ACC112 (cell line): ENCODE results near the gene PPP1R3C.
A peak's percentile ranks its signal among the peaks of the same experiment; 100 is the strongest.

ENCODE experiments used
- H2AFZ ChIP-seq: fragments of 200-600 bp; sonication (generic); one replicate; pipeline ENCODE4 v1.6.0; 2017; ENCODE audit warnings: antibody characterized with exemption, low read length; ENCODE audit not compliant: unreplicated experiment
- H3K27ac ChIP-seq: fragments of 200-600 bp; sonication (generic); 2 replicates; pipeline ENCODE4 v1.5.1; 2014; ENCODE audit warnings: low read depth, mild to moderate bottlenecking, antibody characterized with exemption, low read length, moderate library complexity
- H3K27me3 ChIP-seq: fragments of 200-600 bp; sonication (generic); 2 replicates; pipeline ENCODE4 v1.6.1; 2014; ENCODE audit warnings: mild to moderate bottlenecking, antibody characterized with exemption, low read length, moderate library complexity, mixed read lengths; ENCODE audit not compliant: insufficient read depth
- H3K36me3 ChIP-seq: fragments of 200-600 bp; sonication (generic); 2 replicates; pipeline ENCODE4 v1.6.1; 2016; ENCODE audit warnings: mild to moderate bottlenecking, antibody characterized with exemption, low read length, moderate library complexity, mixed read lengths; ENCODE audit not compliant: insufficient read depth
- H3K4me1 ChIP-seq: fragments of 200-600 bp; sonication (generic); one replicate; pipeline ENCODE4 v1.6.1; 2016; ENCODE audit warnings: low read length, mixed read lengths; ENCODE audit not compliant: insufficient read depth, unreplicated experiment, control insufficient read depth
- H3K4me3 ChIP-seq: fragments of 200-600 bp; sonication (generic); 2 replicates; pipeline ENCODE4 v1.5.1; 2014; ENCODE audit warnings: mild to moderate bottlenecking, low read depth, low read length
- H3K79me2 ChIP-seq: fragments of 200-600 bp; sonication (generic); one replicate; pipeline ENCODE4 v1.6.0; 2016; ENCODE audit warnings: low read length; ENCODE audit not compliant: control insufficient read depth, unreplicated experiment, insufficient read depth

Gene PPP1R3C

GRCh38 chr10:91598211-91598977 is 34.5 kb downstream of the PPP1R3C start:
- H3K27ac ChIP-seq, result peak overlapping the region; percentile 91
- H2AFZ ChIP-seq, result no peak overlapping the region
- peaks cover 46% of the 10 kb centered on the region for H3K4me1 ChIP-seq
- no peaks in the 10 kb centered on the region for H3K79me2 ChIP-seq
- H3K36me3 ChIP-seq, result no peaks in the 10 kb centered on the region
- no peak overlapping the region for H3K4me3 ChIP-seq
- H3K27me3 ChIP-seq, result no peaks in the 10 kb centered on the region

GRCh38 chr10:91597197-91597881 is 35.5 kb downstream of the PPP1R3C start:
- H3K79me2 ChIP-seq, result no peaks in the 10 kb centered on the region
- peak overlapping the region; percentile 52 for H2AFZ ChIP-seq
- H3K4me3 ChIP-seq, result no peak overlapping the region
- H3K27ac ChIP-seq, result peak overlapping the region; percentile 91
- no peaks in the 10 kb centered on the region for H3K27me3 ChIP-seq
- H3K4me1 ChIP-seq, result peaks cover 39% of the 10 kb centered on the region
- no peaks in the 10 kb centered on the region for H3K36me3 ChIP-seq

GRCh38 chr10:91596825-91597196 is 36.1 kb downstream of the PPP1R3C start:
- Histone ChIP-seq H3K4me1 (peaks cover 40% of the 10 kb centered on the region), H3K4me3 (no peak overlapping the region), H3K36me3 (no peaks in the 10 kb centered on the region), H3K79me2 (no peaks in the 10 kb centered on the region), H2AFZ (peak overlapping the region; percentile 39), H3K27me3 (no peaks in the 10 kb centered on the region), H3K27ac (peak overlapping the region; percentile 91)

GRCh38 chr10:91593834-91594233 is 39.0 kb downstream of the PPP1R3C start:
- Histone ChIP-seq H2AFZ (no peak overlapping the region), H3K4me1 (peaks cover 63% of the 10 kb centered on the region), H3K79me2 (no peaks in the 10 kb centered on the region)

GRCh38 chr10:91593366-91593765 is 39.5 kb downstream of the PPP1R3C start:
- H3K27ac ChIP-seq, result no peak overlapping the region
- no peak overlapping the region for H2AFZ ChIP-seq
- H3K27me3 ChIP-seq, result no peaks in the 10 kb centered on the region
- H3K79me2 ChIP-seq, result no peaks in the 10 kb centered on the region
- H3K4me1 ChIP-seq, result peaks cover 63% of the 10 kb centered on the region
- H3K4me3 ChIP-seq, result no peak overlapping the region
- no peaks in the 10 kb centered on the region for H3K36me3 ChIP-seq

More at GRCh38 chr10:91593834-91594233, 39.0 kb downstream of the PPP1R3C start:
- Histone ChIP-seq H3K36me3 (no peaks in the 10 kb centered on the region), H3K4me3 (no peak overlapping the region), H3K27me3 (no peaks in the 10 kb centered on the region), H3K27ac (no peak overlapping the region)

GRCh38 chr10:91592266-91592975 is 40.5 kb downstream of the PPP1R3C start:
- Histone ChIP-seq H2AFZ (no peak overlapping the region), H3K27ac (no peak overlapping the region), H3K4me3 (no peak overlapping the region), H3K79me2 (no peaks in the 10 kb centered on the region), H3K36me3 (no peaks in the 10 kb centered on the region), H3K27me3 (no peaks in the 10 kb centered on the region), H3K4me1 (peaks cover 61% of the 10 kb centered on the region)

GRCh38 chr10:91591797-91592174 is 41.1 kb downstream of the PPP1R3C start:
- peaks cover 55% of the 10 kb centered on the region for H3K4me1 ChIP-seq
- no peaks in the 10 kb centered on the region for H3K79me2 ChIP-seq
- no peaks in the 10 kb centered on the region for H3K27me3 ChIP-seq
- H3K27ac ChIP-seq, result no peak overlapping the region
- H2AFZ ChIP-seq, result no peak overlapping the region
- H3K4me3 ChIP-seq, result no peak overlapping the region
- no peaks in the 10 kb centered on the region for H3K36me3 ChIP-seq

GRCh38 chr10:91590904-91591796 is 41.7 kb downstream of the PPP1R3C start:
- no peaks in the 10 kb centered on the region for H3K79me2 ChIP-seq
- H3K4me1 ChIP-seq, result peaks cover 49% of the 10 kb centered on the region
- no peaks in the 10 kb centered on the region for H3K36me3 ChIP-seq
- peak overlapping the region; percentile 83 for H3K27ac ChIP-seq
- H3K27me3 ChIP-seq, result no peaks in the 10 kb centered on the region
- no peak overlapping the region for H2AFZ ChIP-seq
- H3K4me3 ChIP-seq, result peak overlapping the region; percentile 31; the same call in 1 of the 2 replicates

- H3K27me3 ChIP-seq, result no peaks in the 10 kb centered on the region
- no peaks in the 10 kb centered on the region for H3K36me3 ChIP-seq
- peak overlapping the region; percentile 31; the same call in 1 of the 2 replicates for H3K4me3 ChIP-seq
- H3K4me1 ChIP-seq, result peaks cover 43% of the 10 kb centered on the region
- no peaks in the 10 kb centered on the region for H3K79me2 ChIP-seq
- peak overlapping the region; percentile 83 for H3K27ac ChIP-seq
- H2AFZ ChIP-seq, result peak overlapping the region; percentile 29
Measured at GRCh38 chr10:91590142-91590903, 42.5 kb downstream of the PPP1R3C start.
